GM21576 (cell line): ENCODE data around the gene RPL28.

Source experiments
- ATAC-seq: cut with Tn5 transposase; IDR thresholded peaks from one replicate; pipeline ENCODE4 v1.9.1; 2021; ENCODE audit warnings: mild to moderate bottlenecking, moderate library complexity; ENCODE audit not compliant: unreplicated experiment

Gene RPL28

DNA sequence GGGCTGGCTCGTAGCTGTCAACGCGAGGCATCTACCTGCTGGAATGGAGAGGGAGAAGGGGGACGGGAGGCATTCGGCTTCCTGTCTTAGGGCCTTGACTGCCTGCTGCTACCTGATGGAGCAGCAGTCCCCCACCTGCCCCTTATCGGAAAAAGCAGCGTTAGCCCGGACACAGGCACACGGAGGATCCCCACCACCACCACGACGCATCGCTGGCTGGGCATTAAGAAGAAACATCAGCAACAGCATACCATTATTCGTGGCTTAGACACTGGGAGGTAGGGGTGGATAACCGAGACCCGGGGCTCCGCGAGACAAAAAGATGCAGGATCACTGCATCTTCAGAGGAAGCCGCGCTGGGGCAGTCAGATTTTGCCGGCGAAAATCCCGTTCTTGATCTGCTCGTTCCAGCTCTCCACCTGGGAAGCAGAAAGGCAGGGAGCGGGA, 32.4 kb upstream of the RPL28 start:
- ATAC-seq: no peak

DNA sequence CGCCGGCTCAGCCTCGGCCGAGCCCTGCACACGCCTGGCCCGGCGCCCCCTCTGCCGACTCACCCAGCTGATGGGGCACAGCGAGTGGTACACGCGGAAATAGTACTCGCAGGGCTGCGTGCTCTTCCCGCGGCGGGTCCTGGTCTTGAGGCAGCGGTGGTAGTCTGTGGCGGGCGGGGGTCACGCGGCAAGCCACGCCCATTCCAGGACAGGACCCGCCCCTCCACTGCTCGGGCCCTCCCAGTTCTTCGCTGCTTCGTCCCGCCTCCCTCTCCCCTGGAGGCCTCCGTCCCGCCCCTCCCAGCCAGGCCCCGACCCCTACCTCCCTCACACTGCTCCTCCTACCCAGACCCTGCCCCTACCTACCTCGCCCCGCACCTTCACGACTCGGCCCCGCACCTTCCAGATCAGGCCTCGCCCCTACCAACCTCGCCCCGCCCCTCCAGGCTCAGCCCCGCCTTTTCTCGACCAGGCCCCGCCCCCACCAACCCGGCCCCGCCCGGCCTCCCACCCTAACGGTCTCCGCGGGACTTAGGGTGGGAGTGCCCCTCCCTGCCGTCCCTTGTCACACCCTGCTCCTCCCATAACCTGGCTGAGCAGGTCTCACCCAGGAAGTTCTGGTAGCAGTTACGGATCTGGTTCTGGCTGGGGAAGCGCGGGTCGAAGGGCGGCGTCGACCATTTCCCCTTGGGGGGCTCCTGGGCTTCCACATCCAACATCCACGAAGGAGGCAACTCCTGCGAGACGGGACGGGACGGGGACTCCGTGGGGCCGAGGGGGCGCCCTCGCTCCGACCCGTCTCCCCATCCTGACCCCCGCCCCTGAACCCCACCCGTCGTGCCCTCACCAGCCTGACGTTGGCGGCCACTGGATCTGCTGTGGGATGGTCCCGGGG, 31.7 kb upstream of the RPL28 start:
- no peak for ATAC-seq

DNA sequence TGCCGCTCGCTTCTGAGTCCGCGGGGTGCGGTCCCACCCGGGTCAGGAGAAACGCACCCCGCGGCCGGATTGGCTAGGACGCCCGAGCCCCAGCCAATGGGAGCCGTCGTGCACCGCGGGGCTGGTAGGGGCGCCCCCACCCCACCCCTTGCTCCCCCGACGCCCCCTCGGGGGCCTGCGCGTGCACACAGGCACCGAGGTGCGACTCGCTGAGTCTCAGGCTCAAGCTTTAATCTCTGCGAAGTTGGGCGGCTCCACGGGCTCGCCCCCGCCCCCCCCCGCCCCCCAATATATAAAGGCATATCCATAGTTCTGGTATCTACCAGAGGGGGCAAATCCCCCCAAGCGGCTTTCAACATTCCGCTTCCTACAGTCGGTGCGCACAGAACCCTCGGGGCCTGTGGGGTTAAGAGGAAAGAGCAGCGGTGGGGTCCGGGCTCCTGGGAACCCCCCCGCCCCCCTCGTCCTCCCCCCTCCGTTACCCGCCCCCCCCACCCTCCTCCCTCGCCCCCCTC, 31.0 kb upstream of the RPL28 start, which contains the start of gene COX6B2:
Gene COX6B2 (minus strand): TSS at position 22 of the 515 bp plus-strand sequence. CDS start 198 bp downstream, outside the sequence.
- ATAC-seq: no peak

DNA sequence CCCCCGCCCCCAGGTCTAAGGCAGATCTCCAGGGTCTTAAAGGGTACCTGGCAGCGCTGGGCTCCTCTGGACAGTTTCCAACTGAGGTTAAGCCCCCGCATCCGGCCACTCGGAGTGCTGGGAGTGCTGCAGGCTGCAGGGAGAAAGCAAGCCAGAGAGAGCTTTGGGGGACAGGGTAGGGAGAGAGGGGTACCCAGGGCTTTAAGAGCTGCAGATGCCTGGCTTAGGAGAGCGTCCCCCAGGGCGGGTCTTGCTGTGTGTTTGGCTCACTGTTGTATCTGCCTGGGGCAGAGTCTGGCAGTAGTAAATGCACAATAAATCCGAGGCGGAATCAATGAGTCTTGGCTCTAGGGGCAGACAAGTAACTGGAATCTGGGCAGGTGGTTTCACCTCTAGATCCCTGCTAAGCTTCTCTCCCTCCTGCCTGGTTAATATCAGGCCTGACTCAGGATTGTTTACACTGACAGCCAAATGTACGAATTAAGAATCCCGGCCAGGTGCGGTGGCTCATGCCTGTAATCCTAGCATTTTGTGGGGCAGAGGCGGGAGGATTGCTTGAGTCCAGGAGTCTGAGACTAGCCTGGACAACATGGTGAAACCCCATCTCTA, 30.4 kb upstream of the RPL28 start:
- ATAC-seq: no peak

DNA sequence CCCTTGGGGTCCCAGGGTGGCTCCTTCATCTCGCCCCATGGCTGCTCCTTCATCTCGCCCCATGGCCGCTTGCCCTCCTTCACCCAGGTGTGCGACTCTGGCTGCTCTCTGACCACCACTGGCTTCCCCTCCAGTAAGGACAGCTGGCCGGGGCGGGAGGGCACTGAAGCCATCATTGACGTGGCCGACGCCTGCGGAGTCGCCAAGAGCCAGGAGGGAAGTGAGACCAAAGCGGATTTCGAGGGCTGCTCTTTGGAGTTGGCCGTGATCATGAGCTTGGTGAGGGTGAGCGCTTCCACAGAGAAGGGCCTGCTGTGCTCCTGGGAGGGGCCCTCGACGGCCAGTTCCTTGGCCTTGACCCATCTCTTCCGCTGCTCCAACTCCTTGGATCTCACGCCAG, 27.2 kb upstream of the RPL28 start:
- no peak for ATAC-seq

DNA sequence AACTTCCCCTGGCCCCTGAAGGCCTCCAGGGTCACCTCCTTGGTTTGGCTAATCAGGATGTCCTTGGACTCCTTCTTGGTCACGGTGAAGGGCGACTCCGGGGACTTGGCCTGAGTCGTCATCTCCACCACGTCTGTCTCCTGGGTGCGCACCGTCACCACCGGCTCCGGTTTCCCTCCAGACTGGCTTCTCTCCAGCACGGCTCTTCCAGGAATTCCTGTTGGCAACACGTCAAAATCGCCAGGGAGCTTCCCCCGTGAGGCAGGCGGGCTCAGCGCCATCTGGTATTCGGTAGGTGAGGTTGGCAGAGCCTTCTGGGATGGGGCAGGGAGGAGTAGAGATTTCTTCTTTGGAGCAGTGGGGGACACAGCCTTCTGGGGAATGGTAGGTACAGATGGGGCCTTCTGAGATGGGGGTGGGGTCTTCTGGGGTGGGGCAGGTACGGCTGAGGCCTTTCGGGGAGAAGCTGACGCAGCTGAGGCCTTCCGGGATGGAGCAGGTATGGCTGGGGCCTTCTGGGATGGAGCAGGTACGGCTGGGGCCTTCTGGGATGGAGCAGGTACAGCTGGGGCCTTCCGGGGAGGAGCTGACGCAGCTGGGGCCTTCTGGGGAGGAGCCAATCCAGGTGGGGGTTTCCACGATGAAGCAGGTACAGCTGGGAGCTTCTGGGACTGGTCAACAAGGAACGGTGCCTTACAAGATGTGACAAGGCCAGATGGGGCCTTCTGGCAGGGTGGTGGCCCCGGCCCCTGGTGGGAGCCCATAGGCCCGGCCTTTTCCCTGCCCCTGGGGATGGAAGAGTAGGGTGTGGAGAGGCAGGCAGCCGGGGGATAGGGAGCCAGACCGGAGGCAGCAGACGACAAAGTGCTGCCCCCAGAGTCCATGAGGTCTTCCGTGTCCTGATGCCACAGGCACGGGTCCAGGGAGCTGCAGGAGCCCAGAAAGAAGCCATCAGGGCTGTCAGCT, 26.5 kb upstream of the RPL28 start:
- ATAC-seq: no peak

DNA sequence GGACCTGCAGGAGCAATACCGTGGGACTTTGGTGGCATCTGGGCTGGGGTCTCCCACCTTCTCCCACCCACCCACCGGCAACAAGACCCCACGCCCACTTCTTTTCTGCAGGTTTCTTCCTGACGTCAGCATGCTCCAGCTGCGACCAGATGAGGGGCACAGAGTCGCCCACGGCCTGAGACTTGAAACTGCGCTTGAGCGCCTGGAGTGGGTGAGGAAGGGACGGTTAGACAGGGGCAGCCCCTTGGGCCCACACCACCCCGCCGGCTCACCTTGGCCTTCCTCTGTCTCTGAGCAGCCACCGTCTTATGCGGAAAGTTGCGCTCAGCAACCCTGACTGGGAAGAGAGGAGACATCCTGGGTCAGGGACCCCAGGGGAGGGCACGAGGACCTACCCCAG, 24.8 kb upstream of the RPL28 start:
- no peak for ATAC-seq

DNA sequence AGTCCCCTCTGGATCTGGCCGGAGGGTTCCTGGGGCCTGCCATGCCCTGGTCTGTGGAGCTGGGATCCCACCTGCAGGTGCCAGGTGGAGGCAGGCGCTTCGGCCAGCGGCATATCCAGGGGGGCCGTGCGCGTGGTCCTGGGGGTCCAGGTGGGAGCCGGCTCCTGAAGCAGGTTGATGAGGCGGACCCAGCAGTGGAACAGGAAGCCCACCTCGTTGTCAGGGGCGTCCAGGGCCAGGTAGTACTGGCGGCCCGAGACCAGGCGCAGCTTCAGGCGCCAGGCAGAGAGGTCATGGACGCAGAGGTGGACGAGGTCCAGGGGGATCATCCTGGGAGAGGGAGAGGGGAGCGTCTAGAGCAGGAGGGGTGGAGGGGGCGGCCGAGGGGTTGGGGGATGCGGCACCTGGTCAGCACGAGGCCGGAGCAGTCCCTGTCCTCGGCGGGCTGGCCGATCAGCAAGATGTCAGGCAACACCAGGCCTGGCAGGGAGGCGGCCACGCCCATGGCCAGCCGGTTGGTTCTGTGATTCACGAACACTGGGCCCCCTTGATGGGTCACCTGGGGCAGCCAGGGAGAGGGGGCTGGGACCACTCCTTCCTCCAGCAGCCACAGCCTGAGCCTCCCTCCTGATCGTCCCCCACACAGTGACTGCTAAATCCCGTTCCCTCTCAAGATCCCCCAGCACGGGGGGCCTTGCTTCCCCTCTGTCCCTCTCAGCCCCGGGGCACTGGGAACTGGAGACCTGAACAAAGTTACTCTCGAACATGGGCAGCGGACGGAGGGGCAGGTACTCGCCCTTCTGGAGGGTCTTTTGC, 23.4 kb upstream of the RPL28 start:
- ATAC-seq: no peak

DNA sequence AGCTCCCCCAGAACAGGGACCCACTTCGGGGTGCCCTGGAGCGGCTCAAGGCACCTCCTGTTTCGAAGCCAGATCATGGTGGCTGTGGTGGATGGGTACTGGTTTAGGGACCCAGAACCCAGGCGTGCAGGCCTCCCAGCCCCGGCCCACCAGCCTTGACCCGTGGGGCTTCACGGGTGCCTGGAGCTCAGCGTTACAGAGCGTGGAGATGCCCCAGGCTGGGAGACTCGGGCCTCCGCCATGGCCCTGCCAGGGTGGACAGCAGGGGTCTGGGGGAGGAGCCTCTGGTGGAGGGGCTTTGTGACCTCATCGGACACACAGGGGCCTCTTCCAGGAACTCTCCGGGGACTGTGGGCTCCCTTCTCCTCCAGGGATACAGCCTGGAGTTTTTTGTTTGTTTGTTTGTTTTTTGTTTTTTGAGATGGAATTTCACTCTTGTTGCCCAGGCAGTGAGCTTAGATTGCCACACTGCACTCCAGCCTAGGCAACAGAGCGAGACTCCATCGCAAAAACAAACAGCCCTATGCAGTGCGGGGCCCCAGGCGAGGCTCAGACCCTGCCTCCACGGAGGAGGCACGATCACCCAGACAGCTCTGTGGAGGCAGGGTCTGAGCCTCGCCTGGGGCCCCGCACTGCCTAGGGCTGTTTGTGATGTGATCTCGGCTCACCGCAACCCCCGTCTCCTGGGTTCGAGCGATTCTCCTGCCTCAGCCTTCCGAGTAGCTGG, 22.6 kb upstream of the RPL28 start, which contains the start of gene GARIN5B:
Gene GARIN5B (minus strand): TSS at position 271 of the 727 bp plus-strand sequence. CDS start 194 bp downstream, at position 77.
- no peak for ATAC-seq

DNA sequence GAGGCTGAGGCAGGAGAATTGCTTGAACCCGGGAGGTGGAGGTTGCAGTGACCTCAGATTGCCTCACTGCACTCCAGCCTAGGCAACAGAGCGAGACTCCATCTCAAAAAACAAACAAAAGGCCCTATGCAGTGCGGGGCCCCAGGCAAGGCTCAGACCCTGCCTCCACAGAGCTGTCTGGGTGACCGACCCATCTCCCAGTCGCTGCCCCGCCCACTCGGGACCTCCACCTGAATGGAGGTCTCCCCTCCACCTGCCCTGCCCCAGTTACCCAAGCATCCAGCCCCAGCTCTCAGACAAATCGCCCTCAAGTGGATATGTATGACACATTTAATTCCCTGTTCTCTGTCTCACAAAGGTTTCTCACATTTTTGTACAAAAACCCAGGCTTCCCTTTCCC, 20.5 kb upstream of the RPL28 start:
- ATAC-seq: no peak

DNA sequence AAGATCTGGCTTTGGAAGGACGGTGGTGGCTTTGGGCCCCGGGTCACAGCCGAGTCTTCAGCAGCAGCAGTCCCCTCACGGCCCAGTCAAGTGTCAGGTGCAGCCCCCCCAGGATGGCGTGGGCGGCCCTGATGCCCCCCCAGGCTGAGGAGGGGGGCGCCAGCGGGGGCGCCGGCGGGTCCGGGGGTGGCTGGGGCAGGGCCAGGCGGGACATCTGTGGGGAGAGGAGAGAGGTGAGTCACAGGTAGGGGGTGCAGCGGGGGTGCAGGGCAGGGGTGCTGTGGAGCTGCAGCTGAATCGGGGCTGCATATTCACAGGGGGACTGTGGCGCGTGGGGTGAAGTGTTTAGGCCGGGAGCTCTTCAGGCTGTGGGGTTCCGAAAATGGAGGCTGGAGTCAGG, 19.8 kb upstream of the RPL28 start:
- ATAC-seq: no peak

DNA sequence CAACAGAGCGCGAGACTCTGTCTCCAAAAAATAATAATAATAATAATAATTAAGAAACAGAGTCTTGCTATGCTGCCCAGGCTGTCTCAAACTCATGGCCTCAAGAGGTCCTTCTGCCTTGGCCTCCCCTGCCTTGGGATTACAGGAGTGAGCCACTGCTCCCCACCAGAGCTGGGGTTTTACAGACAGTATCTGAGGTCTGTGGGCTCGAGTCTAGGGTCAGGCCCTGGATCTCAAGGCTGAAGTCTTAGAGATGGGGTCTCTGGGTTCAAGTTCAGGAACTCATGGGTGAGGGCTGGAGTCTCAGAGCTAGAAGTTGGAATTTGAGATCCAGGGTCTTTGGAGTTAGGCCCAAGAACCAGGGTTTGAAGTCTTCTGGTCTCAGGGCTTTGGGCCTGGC, 18.9 kb upstream of the RPL28 start:
- no peak for ATAC-seq

DNA sequence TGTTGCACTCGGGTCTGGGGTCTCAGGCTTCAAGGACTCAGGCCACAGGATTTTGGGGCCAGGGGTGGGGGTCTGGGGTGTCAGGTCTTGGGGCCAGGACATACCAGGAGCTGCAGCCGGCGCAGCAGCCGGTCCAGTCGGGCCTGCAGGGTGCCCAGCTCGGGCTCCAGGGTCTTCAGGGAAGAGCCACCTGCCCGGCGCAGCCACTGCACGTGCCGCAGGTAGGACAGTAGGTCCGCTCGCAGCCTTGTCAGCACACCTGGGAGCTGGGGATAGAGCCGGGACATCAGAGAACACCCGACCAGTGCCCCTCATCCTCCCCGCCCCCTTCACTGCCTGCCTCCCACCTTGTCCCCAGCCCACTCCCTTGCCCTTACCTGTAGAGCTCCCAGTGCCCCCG, 17.6 kb upstream of the RPL28 start:
- ATAC-seq: no peak

DNA sequence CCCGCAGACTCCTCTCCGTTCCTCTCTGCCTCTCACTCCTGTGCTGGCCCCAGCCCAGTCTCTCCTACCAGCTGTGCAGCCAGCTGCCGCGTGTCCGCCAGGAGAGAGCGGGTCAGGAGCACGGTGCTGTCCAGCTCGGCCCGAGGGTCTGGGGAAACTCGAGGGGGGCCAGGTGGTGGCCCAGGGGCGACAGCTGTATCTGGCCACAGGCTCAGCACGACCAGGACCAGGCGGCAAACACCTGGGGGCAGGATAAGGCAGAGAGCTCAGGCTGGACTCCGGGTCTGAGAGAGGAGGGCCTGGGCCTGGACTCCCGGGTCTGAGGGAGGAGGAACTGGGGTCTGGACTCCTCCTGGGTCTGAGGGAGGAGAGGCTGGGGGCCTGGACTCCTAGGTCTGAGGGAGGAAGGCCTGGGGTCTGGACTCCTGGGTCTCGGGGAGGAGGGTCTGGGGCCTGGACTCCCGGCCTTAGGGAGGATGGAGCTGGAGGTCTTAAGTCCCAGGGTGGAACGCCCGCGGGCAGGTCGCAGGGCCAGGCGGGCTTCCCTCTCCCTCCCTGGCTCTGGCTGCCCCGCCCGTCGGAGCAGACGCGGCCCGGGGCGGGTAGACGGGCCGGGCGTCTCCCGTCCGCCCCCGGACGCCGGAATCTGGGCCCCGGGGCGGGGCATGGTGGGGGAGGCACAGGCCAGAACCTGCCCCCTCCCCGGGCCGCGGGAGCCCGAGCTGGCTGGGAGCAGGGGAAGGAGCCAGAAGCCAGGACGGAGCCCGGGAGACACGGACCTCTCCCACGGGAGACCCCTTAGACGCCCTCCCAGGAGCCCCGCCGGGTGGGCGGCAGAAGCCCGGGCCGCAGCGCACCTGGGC, 16.8 kb upstream of the RPL28 start:
- ATAC-seq: no peak

DNA sequence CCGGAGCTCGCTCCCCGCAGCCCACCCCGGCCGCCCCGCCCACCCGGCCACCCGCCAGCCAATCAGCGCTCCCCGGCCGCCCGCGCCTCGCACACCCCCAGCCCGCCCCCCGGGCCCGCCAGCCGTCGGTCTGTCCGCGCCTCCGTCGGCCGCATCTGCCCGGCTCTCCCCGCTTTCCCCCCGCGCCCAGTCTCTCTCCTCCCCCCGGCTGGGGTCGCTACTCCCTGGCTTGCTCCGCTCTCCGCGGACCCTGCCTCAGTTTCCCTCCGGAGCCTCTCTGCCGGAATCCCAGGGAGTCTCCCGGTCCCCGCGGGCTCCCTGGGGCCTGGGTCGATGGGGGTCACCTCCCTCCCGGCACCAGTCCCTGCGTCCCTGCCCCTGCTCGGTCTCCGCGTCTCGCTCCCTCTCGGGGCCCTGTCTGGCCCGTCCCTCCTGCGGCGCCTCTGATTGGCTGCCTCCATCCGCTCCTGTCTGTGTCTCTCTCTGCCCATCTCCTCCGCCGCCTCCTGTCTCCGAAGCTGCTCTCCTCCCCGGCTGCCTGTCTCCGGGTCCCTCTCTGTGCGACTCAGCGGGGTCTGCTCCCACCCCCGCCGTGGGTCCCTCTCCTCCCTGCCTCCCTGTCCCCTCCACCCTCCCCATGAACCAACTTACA, 16.0 kb upstream of the RPL28 start:
- no peak for ATAC-seq

DNA sequence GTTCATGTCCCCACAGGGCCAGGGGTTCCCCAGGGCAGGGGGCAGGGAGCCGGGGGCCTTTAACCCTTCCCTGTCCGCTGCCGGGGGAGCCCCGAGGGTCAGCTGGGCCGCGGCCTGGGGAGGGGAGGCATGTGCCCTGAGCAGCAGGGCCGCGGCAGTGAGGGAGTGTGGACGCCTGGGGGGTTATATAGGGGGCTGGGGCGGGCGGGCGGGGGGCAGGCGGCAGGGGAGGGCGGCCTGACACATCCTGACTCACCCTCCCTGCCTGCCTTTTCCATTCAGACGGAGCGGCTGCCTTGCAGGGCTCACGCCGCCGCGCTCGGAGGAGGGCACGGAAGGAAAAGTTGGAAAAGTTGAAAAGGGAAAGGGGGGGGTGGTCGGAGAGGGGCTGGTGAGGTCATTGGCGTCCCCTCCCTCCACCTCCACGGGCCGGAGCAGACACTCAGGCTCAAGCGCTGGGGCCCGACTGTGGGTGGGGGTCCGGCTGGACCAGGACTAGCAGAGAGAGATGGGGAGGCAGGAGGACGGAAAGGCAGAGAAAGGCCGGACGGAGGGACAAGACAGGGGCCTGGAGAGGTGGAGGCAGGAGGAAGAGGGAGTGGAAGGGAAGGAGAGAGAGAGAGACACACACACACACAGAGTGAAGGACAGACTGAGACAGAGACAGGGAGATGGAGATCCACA, 15.3 kb upstream of the RPL28 start, which contains the start of gene IL11:
Gene IL11 (minus strand): TSS at position 159 of the 684 bp plus-strand sequence. CDS start 153 bp downstream, at position 6.
- no peak for ATAC-seq
